MCF 10A (cell line): Measurements from ENCODE around the gene HSP90B1. TPM values are rescaled to one million over a fixed set of nuclear protein-coding genes. Genes with fewer than 3 reads are reported as not detected.
A peak's percentile ranks its signal among the peaks of the same experiment; 100 is the strongest.

Experiments
- BruUV-seq: library from RNA; stranded (reverse); fragments of 400-500 nt; replicated peaks from 2 replicates; lab custom pipeline; 2021; lab: Mats Ljungman, UMichigan
- CTCF ChIA-PET: fragments of 300-600 bp; sonication (Branson Sonifier 250); formaldehyde crosslinking; extraction: SDS; loops from one replicate; lab custom pipeline; 2021; ENCODE audit warnings: antibody characterized with exemption, inconsistent platforms; lab: Yijun Ruan, JAX
- POLR2A ChIA-PET: fragments of 300-600, 350-650 bp; sonication (Branson Sonifier 250); formaldehyde crosslinking; extraction: SDS; loops from one replicate; lab custom pipeline; 2020; ENCODE audit warnings: antibody characterized with exemption, inconsistent platforms; lab: Yijun Ruan, JAX
- DNase-seq: peaks from one replicate; pipeline ENCODE4 v3.0.0-alpha.2; 2018; ENCODE audit not compliant: unreplicated experiment
- H3K27ac Mint-ChIP-seq: one replicate; pipeline ENCODE4 v1.8.0; 2022; ENCODE audit warnings: mild to moderate bottlenecking, low read depth, mixed read lengths; ENCODE audit not compliant: unreplicated experiment
- H3K27me3 Mint-ChIP-seq: one replicate; pipeline ENCODE4 v1.8.0; 2022; ENCODE audit warnings: mixed read lengths; ENCODE audit not compliant: insufficient read depth, unreplicated experiment
- H3K36me3 Mint-ChIP-seq: one replicate; pipeline ENCODE4 v1.8.0; 2022; ENCODE audit warnings: mild to moderate bottlenecking, moderate library complexity, mixed read lengths; ENCODE audit not compliant: insufficient read depth, unreplicated experiment
- H3K4me1 Mint-ChIP-seq: one replicate; pipeline ENCODE4 v1.8.0; 2022; ENCODE audit warnings: mixed read lengths; ENCODE audit not compliant: insufficient read depth, unreplicated experiment
- H3K4me3 Mint-ChIP-seq: one replicate; pipeline ENCODE4 v1.8.0; 2022; ENCODE audit warnings: mild to moderate bottlenecking, moderate library complexity, mixed read lengths; ENCODE audit not compliant: unreplicated experiment
- H3K9me3 Mint-ChIP-seq: one replicate; pipeline ENCODE4 v1.8.0; 2022; ENCODE audit warnings: mixed read lengths; ENCODE audit not compliant: unreplicated experiment
- intact Hi-C: fragments of 100-400 bp; cut with micrococcal nuclease; formaldehyde crosslinking; loops from 2 replicates; pipeline ENCODE4 v1.14.1; 2022
- total RNA-seq: library from RNA; stranded (reverse); gene quantifications from 2 replicates; pipeline ENCODE4 v1.2.3, GENCODE V29; 2022
- TF ChIP-seq, protein P1 (sequence below): fragments of 200-600 bp; IDR thresholded peaks from one replicate; pipeline ENCODE4 v1.8.0; 2022; ENCODE audit warnings: antibody characterized with exemption, mild to moderate bottlenecking; ENCODE audit not compliant: unreplicated experiment

Gene HSP90B1
- total RNA-seq, 1 experiment from 2014 or later: 1,052 TPM

DNA sequence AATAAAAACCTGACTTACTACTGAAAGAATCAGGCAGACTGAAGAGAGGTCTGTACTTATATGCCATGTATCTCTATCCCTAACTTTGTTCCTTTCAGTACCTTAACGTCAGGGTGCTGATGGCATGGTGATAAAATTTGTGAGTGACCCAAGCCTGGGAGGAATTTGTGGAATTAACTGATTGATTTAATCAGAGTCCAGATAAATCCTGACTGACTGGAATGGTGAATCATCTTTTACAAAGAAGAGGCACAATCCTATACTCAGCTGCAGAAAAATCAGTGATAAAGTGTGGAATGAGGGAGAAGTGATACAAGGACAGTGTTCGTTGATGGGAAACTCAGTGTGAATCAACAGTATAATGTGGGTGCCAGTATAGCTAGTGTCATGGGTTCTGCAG lies 39.2 kb downstream of the HSP90B1 start:
- DNase-seq: no peak
- peaks cover 34% of the 10 kb centered on the region for H3K4me1 Mint-ChIP-seq
- POLR2A ChIA-PET: interaction anchor here (0.6 to 1.1 kb wide), 2 partner anchors 13 to 95 kb away, joined by 3 to 5 read pairs; a partner anchor contains a TSS
- intact Hi-C loops: no loop called here
- H3K27ac Mint-ChIP-seq: no peak overlapping the region
- H3K9me3 Mint-ChIP-seq: no peaks in the 10 kb centered on the region
- CTCF ChIA-PET: interaction anchor here (1.0 to 1.3 kb wide), 3 partner anchors 15 to 140 kb away, joined by 4 to 5 read pairs (median 5); no protein-coding TSS in a partner anchor
- peak overlapping the region; percentile 5 for H3K4me3 Mint-ChIP-seq
- TF ChIP-seq, protein P1, sequence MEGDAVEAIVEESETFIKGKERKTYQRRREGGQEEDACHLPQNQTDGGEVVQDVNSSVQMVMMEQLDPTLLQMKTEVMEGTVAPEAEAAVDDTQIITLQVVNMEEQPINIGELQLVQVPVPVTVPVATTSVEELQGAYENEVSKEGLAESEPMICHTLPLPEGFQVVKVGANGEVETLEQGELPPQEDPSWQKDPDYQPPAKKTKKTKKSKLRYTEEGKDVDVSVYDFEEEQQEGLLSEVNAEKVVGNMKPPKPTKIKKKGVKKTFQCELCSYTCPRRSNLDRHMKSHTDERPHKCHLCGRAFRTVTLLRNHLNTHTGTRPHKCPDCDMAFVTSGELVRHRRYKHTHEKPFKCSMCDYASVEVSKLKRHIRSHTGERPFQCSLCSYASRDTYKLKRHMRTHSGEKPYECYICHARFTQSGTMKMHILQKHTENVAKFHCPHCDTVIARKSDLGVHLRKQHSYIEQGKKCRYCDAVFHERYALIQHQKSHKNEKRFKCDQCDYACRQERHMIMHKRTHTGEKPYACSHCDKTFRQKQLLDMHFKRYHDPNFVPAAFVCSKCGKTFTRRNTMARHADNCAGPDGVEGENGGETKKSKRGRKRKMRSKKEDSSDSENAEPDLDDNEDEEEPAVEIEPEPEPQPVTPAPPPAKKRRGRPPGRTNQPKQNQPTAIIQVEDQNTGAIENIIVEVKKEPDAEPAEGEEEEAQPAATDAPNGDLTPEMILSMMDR: no peak
- H3K36me3 Mint-ChIP-seq: peaks cover 50% of the 10 kb centered on the region
- no peaks in the 10 kb centered on the region for H3K27me3 Mint-ChIP-seq
- BruUV-seq: no TSS peak

DNA sequence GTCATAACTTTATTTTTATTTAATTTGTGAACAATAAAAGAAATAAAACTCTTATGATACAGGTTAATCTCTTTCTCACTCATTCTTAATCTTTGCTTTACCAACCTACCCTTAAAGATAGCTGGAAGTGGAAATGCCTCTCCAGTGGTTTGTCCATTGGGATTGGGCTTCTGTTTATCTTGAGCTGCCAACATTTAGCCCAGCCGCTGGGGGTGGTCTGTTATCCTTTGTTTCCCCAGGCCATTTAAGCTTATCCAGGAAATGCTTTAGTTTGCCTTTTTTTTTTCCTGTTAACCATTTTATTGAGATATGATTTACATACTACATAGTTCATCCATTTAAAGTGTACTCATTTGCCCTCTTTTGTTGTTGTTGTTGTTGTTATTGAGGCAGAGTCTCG lies 43.7 kb downstream of the HSP90B1 start:
- Mint-ChIP-seq H3K27ac (no peak overlapping the region), H3K36me3 (peaks cover 54% of the 10 kb centered on the region), H3K27me3 (no peaks in the 10 kb centered on the region), H3K9me3 (no peaks in the 10 kb centered on the region), H3K4me1 (peaks cover 17% of the 10 kb centered on the region), H3K4me3 (no peak overlapping the region)
- intact Hi-C loops: no loop called here
- ChIA-PET POLR2A (interaction anchor here (1.4 to 2.6 kb wide), 3 partner anchors 8 to 90 kb away, joined by 3 to 10 read pairs (median 10); partner anchors contain the start of gene TDG), CTCF (interaction anchor here (0.5 to 1.5 kb wide), 8 partner anchors 9 to 139 kb away, joined by 3 to 5 read pairs (median 3); partner anchors contain the start of genes HCFC2 and TDG)
- DNase-seq: no peak
- BruUV-seq: no TSS peak
- TF ChIP-seq, protein P1: no peak

DNA sequence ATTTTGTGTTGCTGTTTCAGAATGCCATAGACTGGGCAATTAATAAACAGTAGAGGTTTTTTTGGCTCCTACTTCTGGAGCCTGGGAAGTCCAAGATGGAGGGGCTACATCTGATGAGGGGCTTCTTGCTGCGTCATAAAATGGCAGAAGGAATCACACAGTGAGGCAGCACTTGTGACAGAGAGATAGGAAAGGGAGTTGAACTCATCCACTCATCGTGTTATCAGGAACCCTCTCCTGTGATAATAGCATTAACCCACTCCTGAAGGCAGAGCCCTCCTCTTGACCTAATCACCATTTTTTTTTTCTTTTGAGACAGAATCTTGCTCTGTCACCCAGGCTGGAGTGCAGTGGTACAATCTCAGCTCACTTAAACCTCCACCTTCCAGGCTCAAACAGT lies 45.2 kb downstream of the HSP90B1 start:
- intact Hi-C loops: no loop called here
- TF ChIP-seq, protein P1: no peak
- Mint-ChIP-seq H3K9me3 (no peaks in the 10 kb centered on the region), H3K36me3 (peaks cover 64% of the 10 kb centered on the region), H3K27ac (no peak overlapping the region), H3K4me1 (peaks cover 12% of the 10 kb centered on the region), H3K27me3 (no peaks in the 10 kb centered on the region), H3K4me3 (no peak overlapping the region)
- no peak for DNase-seq
- CTCF ChIA-PET: interaction anchor here (0.6 to 2.5 kb wide), 2 partner anchors 82 to 134 kb away, joined by 3 to 10 read pairs; no protein-coding TSS in a partner anchor
- no TSS peak for BruUV-seq
- POLR2A ChIA-PET: no interaction called here

DNA sequence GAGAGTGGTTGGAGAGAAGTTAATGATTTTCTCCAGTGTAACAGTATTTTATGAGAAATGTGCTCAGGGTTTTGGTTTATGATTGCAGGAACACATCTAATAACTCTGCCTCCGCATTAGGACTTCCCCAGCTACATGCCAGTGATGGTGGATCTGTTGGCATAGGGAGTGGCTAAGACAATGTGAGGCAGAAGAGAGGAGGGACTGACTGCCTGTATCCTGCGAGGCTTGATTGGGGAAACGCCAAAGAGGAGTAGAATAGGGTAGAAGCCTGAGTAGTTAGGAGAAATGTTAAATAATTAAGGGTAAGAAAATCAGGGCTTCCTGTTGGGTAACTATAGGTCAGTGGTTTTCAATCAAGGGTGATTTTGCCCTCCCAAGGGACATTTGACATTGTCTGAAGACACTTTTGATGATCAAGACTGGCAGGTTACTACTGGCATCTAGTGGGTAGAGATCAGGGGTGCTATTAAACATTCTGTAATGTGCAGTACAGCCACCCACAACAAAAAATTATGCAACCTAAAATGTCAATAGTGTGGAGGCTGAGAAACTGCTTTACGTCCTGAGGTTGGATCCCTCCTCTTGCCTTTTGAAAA lies 48.3 kb downstream of the HSP90B1 start:
- POLR2A ChIA-PET: interaction anchor here (0.8 to 2.5 kb wide), 2 partner anchors 12 to 18 kb away, joined by 4 to 20 read pairs; partner anchors contain the start of gene TDG
- no peak overlapping the region for H3K4me3 Mint-ChIP-seq
- intact Hi-C loops: no loop called here
- no peaks in the 10 kb centered on the region for H3K27me3 Mint-ChIP-seq
- TF ChIP-seq, protein P1: no peak
- peaks cover 78% of the 10 kb centered on the region for H3K36me3 Mint-ChIP-seq
- H3K9me3 Mint-ChIP-seq: no peaks in the 10 kb centered on the region
- no peak for DNase-seq
- peaks cover 5% of the 10 kb centered on the region for H3K4me1 Mint-ChIP-seq
- CTCF ChIA-PET: no interaction called here
- H3K27ac Mint-ChIP-seq: no peak overlapping the region
- BruUV-seq: no TSS peak
